Upper lobe of left lung (tissue), 6 donors: Measurements from ENCODE around the gene LAYN. TPM values are rescaled to one million over a fixed set of nuclear protein-coding genes. Genes with fewer than 3 reads are reported as not detected.

Experiments
- ATAC-seq, 2 donors: fragments of 200-7000 bp; cut with Tn5 transposase; one replicate each; pipeline ENCODE4 v1.9.1; 2022; ENCODE audit warnings: mild to moderate bottlenecking in 2 of 2, moderate library complexity in 2 of 2; ENCODE audit not compliant: low FRiP score in 2 of 2
- DNase-seq, 2 donors: peaks; one replicate each; pipeline ENCODE4 v3.0.0-alpha.2; 2019 to 2020
- H3K27ac ChIP-seq, 4 donors: fragments of 200-600 bp; sonication (generic); one replicate each; pipeline ENCODE4 v1.5.1; 2016 to 2019
- H3K27me3 ChIP-seq, 4 donors: fragments of 200-600 bp; sonication (generic); one replicate each; pipeline ENCODE4 v1.5.1; 2017 to 2019
- H3K36me3 ChIP-seq, 4 donors: fragments of 200-600 bp; sonication (generic); one replicate each; pipeline ENCODE4 v1.5.1; 2016 to 2019
- H3K4me1 ChIP-seq, 4 donors: fragments of 200-600 bp; sonication (generic); one replicate each; pipeline ENCODE4 v1.5.1; 2018 to 2019
- H3K4me3 ChIP-seq, 4 donors: fragments of 200-600 bp; sonication (generic); one replicate each; pipeline ENCODE4 v1.5.1; 2017 to 2019; ENCODE audit warnings: mild to moderate bottlenecking in 2 of 4, moderate library complexity in 1 of 4
- H3K9me3 ChIP-seq, 4 donors: fragments of 200-600 bp; sonication (generic); one replicate each; pipeline ENCODE4 v1.5.1; 2018 to 2019
- CTCF ChIP-seq, 6 experiments: fragments of 450-650 bp in 4 of 6; fragments of 200-600 bp in 2 of 6; sonication (generic) in 2 of 6; IDR thresholded peaks; one replicate each; pipeline ENCODE4 v1.5.1; 2016 to 2019; ENCODE audit warnings: antibody characterized with exemption in 6 of 6
- EP300 ChIP-seq, 4 donors: sonication (generic); formaldehyde crosslinking; IDR thresholded peaks; one replicate each; pipeline ENCODE4 v1.5.1; 2017; ENCODE audit warnings: antibody characterized with exemption in 4 of 4, control low read depth in 2 of 4
- POLR2A ChIP-seq, 4 donors: fragments of 450-650 bp; IDR thresholded peaks; one replicate each; pipeline ENCODE4 v1.5.1; 2016 to 2017; ENCODE audit warnings: antibody characterized with exemption in 4 of 4, mild to moderate bottlenecking in 2 of 4
- POLR2AphosphoS5 ChIP-seq, 2 donors: sonication (generic); formaldehyde crosslinking; IDR thresholded peaks; one replicate each; pipeline ENCODE4 v1.5.1; 2017; ENCODE audit warnings: antibody characterized with exemption in 2 of 2
- WGBS, 2 donors: methylation state at CpG; one replicate each; pipeline ENCODE4 v1.1.5; 2017 to 2018; 5-methylcytosine and 5-hydroxymethylcytosine counted together
- total RNA-seq, 6 donors: library from RNA; depleted of rRNA in 4 of 6; stranded (reverse); fragments of >200 nt in 4 of 6; gene quantifications; one replicate each; pipeline versions ENCODE4 v1.1.0 to v1.2.1, GENCODE V29; 2016 to 2021
- donor health status: DM: no; HTN: no; CAD: no; lungs with moderate emphysema.
- donor health status: DM: no; HTN: yes; CAD: no; lungs with severe emphysema.

Gene LAYN
- total RNA-seq, 6 donors from 2014 or later = 3.1 to 46.6 (median 13.9) TPM

- no peaks in the 10 kb centered on the region for H3K27me3 ChIP-seq
- ATAC-seq (no peak), DNase-seq (no peak)
- no peaks in the 10 kb centered on the region for H3K36me3 ChIP-seq
- no peak overlapping the region for H3K4me3 ChIP-seq
- H3K27ac ChIP-seq = peak overlapping the region in 1 of 4 donors; percentile 19
- TF ChIP-seq CTCF (IDR thresholded peaks at IDR 0.05) (no peak), EP300 (IDR thresholded peaks at IDR 0.05) (no peak), POLR2A (IDR thresholded peaks at IDR 0.05) (no peak), POLR2AphosphoS5 (IDR thresholded peaks at IDR 0.05) (no peak)
- H3K9me3 ChIP-seq = no peaks in the 10 kb centered on the region
- H3K4me1 ChIP-seq = no peaks in the 10 kb centered on the region
Observed at GRCh38 chr11:111582163-111582562, 41.6 kb downstream of the LAYN start.

GRCh38 chr11:111582881-111583280 lies 42.4 kb downstream of the LAYN start:
- TF ChIP-seq EP300 (IDR thresholded peaks at IDR 0.05) (no peak), POLR2A (IDR thresholded peaks at IDR 0.05) (no peak), CTCF (IDR thresholded peaks at IDR 0.05) (no peak), POLR2AphosphoS5 (IDR thresholded peaks at IDR 0.05) (no peak)
- no peak for ATAC-seq
- no peak overlapping the region for H3K4me3 ChIP-seq

GRCh38 chr11:111585371-111585770 lies 44.9 kb downstream of the LAYN start:
- no peaks in the 10 kb centered on the region for H3K27me3 ChIP-seq
- no peaks in the 10 kb centered on the region for H3K9me3 ChIP-seq
- no peak for ATAC-seq
- H3K4me3 ChIP-seq = no peak overlapping the region
- TF ChIP-seq CTCF (IDR thresholded peaks at IDR 0.05) (no peak), EP300 (IDR thresholded peaks at IDR 0.05) (no peak), POLR2AphosphoS5 (IDR thresholded peaks at IDR 0.05) (no peak), POLR2A (IDR thresholded peaks at IDR 0.05) (no peak)
- no peaks in the 10 kb centered on the region for H3K36me3 ChIP-seq
- DNase-seq = no peak
- H3K4me1 ChIP-seq = no peaks in the 10 kb centered on the region
- H3K27ac ChIP-seq = no peak overlapping the region
- 32 to 42% methylated on average over 2 of the region's 2 CpGs for WGBS, 2 donors

More at GRCh38 chr11:111582881-111583280, 42.4 kb downstream of the LAYN start:
- DNase-seq = no peak
- H3K27me3 ChIP-seq = no peaks in the 10 kb centered on the region
- H3K4me1 ChIP-seq = no peaks in the 10 kb centered on the region
- H3K36me3 ChIP-seq = no peaks in the 10 kb centered on the region
- H3K27ac ChIP-seq = no peak overlapping the region
- no peaks in the 10 kb centered on the region for H3K9me3 ChIP-seq
- WGBS, 2 donors = 45 to 56% methylated on average over 4 of the region's 4 CpGs

GRCh38 chr11:111586388-111586831 lies 45.9 kb downstream of the LAYN start:
- WGBS, 2 donors = 17 to 22% methylated on average over 1 of the region's 1 CpG
- TF ChIP-seq CTCF (IDR thresholded peaks at IDR 0.05) = peak; percentile 25 to 60 (median 49)
- no peak for TF ChIP-seq EP300 (IDR thresholded peaks at IDR 0.05)
- TF ChIP-seq POLR2A (IDR thresholded peaks at IDR 0.05) = no peak
- no peak for TF ChIP-seq POLR2AphosphoS5 (IDR thresholded peaks at IDR 0.05)
- H3K27ac ChIP-seq = no peak overlapping the region

GRCh38 chr11:111589114-111589513 lies 48.6 kb downstream of the LAYN start:
- Histone ChIP-seq H3K9me3 (no peaks in the 10 kb centered on the region), H3K27me3 (no peaks in the 10 kb centered on the region), H3K36me3 (no peaks in the 10 kb centered on the region), H3K4me1 (no peaks in the 10 kb centered on the region), H3K27ac (no peak overlapping the region), H3K4me3 (no peak overlapping the region)
- DNase-seq (no peak), ATAC-seq (no peak)
- 85 to 89% methylated on average over 2 of the region's 2 CpGs for WGBS, 2 donors
- TF ChIP-seq EP300 (IDR thresholded peaks at IDR 0.05) = no peak
- TF ChIP-seq POLR2AphosphoS5 (IDR thresholded peaks at IDR 0.05) = no peak
- no peak for TF ChIP-seq POLR2A (IDR thresholded peaks at IDR 0.05)
- TF ChIP-seq CTCF (IDR thresholded peaks at IDR 0.05) = no peak

More at GRCh38 chr11:111586388-111586831, 45.9 kb downstream of the LAYN start:
- ATAC-seq (peak in 1 of 2 donors; percentile 72), DNase-seq (no peak)
- H3K4me3 ChIP-seq = no peak overlapping the region
- H3K36me3 ChIP-seq = no peaks in the 10 kb centered on the region
- no peaks in the 10 kb centered on the region for H3K4me1 ChIP-seq
- H3K9me3 ChIP-seq = no peaks in the 10 kb centered on the region
- H3K27me3 ChIP-seq = no peaks in the 10 kb centered on the region
